Activated CD4-positive, alpha-beta T cell treated with anti-CD3 and anti-CD28 coated beads, Interleukin-2, Interleukin-4, amounts not matched to agents 100 ng/mL and 50 ng/mL, durations not matched to agents 16 hours and 8 hours (primary cell): ENCODE data around the gene SELENBP1.
"Not testable (repeated sequence)": the region's sequence is repeated elsewhere in the genome, so short reads cannot be mapped to it uniquely, and the experiment has no call there.

Experiments used
- DNase-seq: peaks from one replicate; pipeline ENCODE4 v3.0.0-alpha.2; 2020; ENCODE audit warnings: low spot score

Gene SELENBP1

GRCh38 chr1:151372058-151372934 is at the start of gene SELENBP1:
TSS of gene SELENBP1 (minus strand) at chr1:151372705. CDS start at chr1:151372641, 64 bp downstream.
- DNase-seq: no peak

DNA sequence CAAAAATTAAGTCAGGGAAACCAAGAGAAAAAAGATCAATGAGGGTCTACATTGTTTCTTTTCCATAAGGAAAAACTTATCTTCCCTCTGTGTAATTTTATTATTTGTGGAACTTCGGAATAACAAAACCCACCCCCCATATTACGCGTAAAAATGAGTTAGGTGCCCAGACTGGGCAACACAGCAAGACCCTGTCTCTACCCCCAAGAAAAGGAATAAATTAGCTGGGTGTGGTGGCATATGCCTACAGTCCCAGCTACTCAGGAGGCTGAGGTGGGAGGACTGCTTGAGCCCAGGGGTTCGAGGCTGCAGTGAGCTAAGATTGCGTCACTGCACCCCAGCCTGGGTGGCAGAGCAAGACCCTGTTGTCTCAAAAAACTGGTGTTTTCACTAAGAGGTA is 47.3 kb upstream of the SELENBP1 start:
- no peak for DNase-seq

DNA sequence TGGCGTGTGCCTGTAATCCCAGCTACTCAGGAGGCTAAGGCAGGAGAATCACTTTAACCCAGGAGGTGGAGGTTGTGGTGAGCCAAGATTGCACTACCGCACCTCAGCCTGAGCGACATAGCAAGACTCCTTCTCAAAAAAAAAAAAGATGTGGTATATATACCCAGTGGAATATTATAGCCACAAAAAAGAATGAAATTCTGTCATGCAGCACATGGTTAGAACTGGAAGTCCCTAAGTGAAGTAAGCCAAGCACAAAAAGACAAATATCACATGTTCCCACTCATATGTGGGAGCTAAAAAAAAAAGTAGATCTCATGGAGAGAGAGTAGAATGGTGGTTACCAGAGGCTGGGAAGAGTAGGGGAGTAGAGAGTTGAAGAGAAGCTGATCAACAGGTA is 45.6 kb upstream of the SELENBP1 start:
- no peak for DNase-seq

GRCh38 chr1:151416231-151416630 is 43.7 kb upstream of the SELENBP1 start:
- DNase-seq: no peak

DNA sequence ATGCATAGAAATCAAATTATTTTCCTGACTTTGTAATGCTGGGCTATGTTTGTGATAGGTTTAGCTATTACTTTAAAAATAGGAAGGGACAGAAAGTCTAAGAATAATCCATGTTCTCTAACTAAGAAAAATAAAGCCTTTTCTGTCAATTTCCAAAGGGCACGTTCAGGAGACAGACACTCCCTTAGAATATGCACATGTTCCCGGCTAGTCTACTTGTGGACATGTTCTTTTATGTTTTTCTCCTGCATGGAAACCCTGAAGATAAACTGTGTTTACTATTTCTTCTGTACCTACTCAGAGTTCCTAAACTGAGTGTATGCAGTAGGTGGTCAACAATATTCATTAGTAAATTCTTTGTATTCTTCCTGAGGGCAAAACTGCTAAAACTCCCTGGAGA is 39.4 kb upstream of the SELENBP1 start:
- DNase-seq: no peak

- no peak for DNase-seq
These were observed 36.4 kb upstream of the SELENBP1 start for GRCh38 chr1:151408891-151409290.

GRCh38 chr1:151407304-151407703 is 34.8 kb upstream of the SELENBP1 start:
- DNase-seq: no peak

- DNase-seq: no peak
These were observed 33.7 kb upstream of the SELENBP1 start for GRCh38 chr1:151406176-151406575.

- DNase-seq: no peak
These were observed 32.9 kb upstream of the SELENBP1 start for GRCh38 chr1:151405187-151405951.

DNA sequence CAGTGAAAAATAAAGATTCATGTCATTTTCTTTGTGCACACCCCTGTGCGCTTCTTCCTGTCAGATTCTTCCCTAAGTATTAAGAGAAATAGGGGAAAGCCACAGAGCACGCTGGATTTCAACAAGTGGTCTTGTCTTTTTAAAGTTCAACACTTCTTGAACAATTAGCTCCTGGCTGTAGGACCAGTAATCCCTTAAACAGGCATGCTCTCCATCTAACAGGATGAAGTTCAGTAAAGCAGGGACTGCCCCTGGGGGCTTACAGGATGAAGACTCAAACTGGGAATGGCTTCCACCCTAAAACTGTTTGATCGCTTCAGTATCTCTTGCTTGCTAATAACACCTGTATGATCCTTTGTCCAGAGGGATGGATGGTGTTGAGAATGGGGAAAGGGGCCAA is 31.1 kb upstream of the SELENBP1 start:
- no peak for DNase-seq

DNA sequence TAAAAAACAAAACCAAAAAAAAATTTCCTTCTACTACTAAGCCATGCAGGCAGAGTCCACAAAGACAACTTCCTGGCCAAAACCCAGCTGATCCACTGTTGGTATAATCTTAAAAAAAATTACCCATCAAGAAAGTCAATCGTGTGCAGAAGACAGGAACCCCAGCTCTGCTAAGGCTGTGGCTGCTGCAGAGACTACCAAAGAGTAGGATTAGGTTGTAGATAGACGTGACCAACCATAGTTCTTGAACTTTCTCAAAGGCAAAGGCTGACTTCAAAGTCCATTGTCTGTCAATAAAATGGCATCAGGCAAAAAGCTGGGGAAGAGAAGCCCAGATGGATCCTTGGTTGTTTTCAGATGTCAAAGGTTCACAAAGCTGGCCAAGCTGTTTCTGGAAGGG is 30.3 kb upstream of the SELENBP1 start:
- no peak for DNase-seq

DNA sequence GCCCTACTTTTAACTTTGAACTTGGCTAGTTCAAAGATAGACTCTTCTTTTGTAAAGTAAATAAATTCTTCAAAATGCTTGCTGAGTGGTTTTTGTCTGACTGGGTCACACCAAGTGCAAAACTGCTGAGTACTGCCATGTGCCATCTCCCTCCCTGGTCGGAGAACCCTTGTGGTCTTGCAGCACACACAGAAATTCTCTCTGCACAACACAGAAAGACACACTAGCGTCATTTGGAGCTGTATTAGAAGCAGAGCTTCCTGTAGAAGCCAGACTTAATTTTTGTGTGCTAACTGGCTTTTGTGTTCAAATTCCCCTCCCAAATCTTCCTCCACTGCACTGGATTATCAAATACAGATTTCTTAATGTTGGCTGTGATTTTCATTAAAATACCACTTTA is 29.4 kb upstream of the SELENBP1 start:
- no peak for DNase-seq

GRCh38 chr1:151401125-151401788 is 28.8 kb upstream of the SELENBP1 start:
- no peak for DNase-seq

- peak; percentile 91 for DNase-seq
These were observed 27.0 kb upstream of the SELENBP1 start, which contains the start of gene PSMB4 for GRCh38 chr1:151399324-151400171. TSS of gene PSMB4 (plus strand) at chr1:151399573. CDS start at chr1:151399588, 15 bp downstream.

- not testable (repeated sequence) for DNase-seq
These were observed 23.8 kb upstream of the SELENBP1 start for GRCh38 chr1:151396265-151396664.

DNA sequence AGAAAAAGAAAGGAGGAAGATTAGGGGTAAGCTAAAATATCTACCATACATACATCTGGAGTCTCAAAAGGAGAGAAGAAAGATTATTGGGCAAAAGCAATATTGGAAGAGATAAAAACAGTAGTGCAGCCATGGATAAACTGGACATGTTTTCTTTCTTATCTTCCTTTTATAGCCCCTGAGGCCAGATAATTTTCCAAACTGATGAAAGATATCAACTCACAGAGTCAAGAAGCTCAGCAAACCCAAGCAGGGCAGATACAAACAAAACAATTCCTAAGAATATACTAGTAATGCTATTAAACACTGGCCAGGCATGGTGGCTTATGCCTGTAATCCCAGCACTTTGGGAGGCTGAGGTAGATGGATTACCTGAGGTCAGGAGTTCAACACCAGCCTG is 21.1 kb upstream of the SELENBP1 start:
- no peak for DNase-seq

GRCh38 chr1:151391079-151391563 is 18.6 kb upstream of the SELENBP1 start:
- DNase-seq: no peak

- DNase-seq: not testable (repeated sequence)
These were observed 17.9 kb upstream of the SELENBP1 start for GRCh38 chr1:151390221-151391078.

DNA sequence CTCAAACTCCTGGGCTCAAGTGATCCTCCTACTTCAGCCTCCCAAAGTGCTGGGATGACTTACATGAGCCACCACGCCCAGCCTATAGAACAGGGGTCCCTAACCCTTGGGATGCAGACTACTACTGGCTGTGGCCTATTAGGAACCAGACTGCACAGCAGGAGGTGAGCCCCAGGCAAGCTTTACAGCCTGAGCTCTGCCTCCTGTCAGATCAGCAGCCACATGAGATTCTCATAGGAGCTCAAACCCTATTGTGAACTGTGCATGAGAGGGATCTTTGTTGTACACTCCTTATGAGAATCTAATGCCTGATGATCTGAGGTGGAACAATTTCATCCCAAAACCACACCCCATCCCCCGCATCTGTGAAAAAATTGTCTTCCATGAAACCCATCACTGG is 13.5 kb upstream of the SELENBP1 start:
- DNase-seq: no peak

- no peak for DNase-seq
These were observed 12.1 kb upstream of the SELENBP1 start for GRCh38 chr1:151384584-151384983.
